HEK293 (cell line): ENCODE measurements around the gene SMAGP.
A peak's percentile ranks its signal among the peaks of the same experiment; 100 is the strongest.

Source experiments
- GLIS1 ChIP-seq: fragments of 450-650 bp; formaldehyde crosslinking; IDR thresholded peaks from 2 replicates; pipeline ENCODE4 v1.5.1; 2016; ENCODE audit warnings: missing biosample characterization, missing genetic modification characterization
- HOXA7 ChIP-seq: sonication (generic); formaldehyde crosslinking; IDR thresholded peaks from 2 replicates; pipeline ENCODE4 v1.8.1; 2022; ENCODE audit warnings: missing genetic modification reagents, borderline replicate concordance
- KLF16 ChIP-seq: fragments of 450-650 bp; formaldehyde crosslinking; IDR thresholded peaks from 2 replicates; pipeline ENCODE4 v1.5.1; 2017; ENCODE audit warnings: missing biosample characterization, missing genetic modification characterization
- SP2 ChIP-seq: fragments of 450-650 bp; formaldehyde crosslinking; IDR thresholded peaks from 2 replicates; pipeline ENCODE4 v1.5.1; 2016; ENCODE audit warnings: missing biosample characterization, missing genetic modification characterization
- SP3 ChIP-seq: fragments of 450-650 bp; formaldehyde crosslinking; IDR thresholded peaks from 2 replicates; pipeline ENCODE4 v1.5.1; 2016; ENCODE audit warnings: missing biosample characterization, missing genetic modification characterization
- SP7 ChIP-seq: fragments of 450-650 bp; formaldehyde crosslinking; IDR thresholded peaks from 2 replicates; pipeline ENCODE4 v1.5.1; 2016; ENCODE audit warnings: missing biosample characterization, missing genetic modification characterization
- WT1 ChIP-seq: fragments of 450-650 bp; formaldehyde crosslinking; IDR thresholded peaks from 2 replicates; pipeline ENCODE4 v1.5.1; 2016; ENCODE audit warnings: missing biosample characterization, missing genetic modification characterization
- ZBTB20 ChIP-seq: fragments of 450-650 bp; formaldehyde crosslinking; IDR thresholded peaks from 2 replicates; pipeline ENCODE4 v1.5.1; 2016; ENCODE audit warnings: missing biosample characterization, missing genetic modification characterization
- ZBTB48 ChIP-seq: fragments of 450-650 bp; formaldehyde crosslinking; IDR thresholded peaks from 2 replicates; pipeline ENCODE4 v1.5.1; 2016; ENCODE audit warnings: missing biosample characterization, missing genetic modification characterization
- ZEB2 ChIP-seq: fragments of 450-650 bp; formaldehyde crosslinking; IDR thresholded peaks from 2 replicates; pipeline ENCODE4 v1.5.1; 2016; ENCODE audit warnings: missing biosample characterization, missing genetic modification characterization
- ZNF112 ChIP-seq: fragments of 450-650 bp; formaldehyde crosslinking; IDR thresholded peaks from 2 replicates; pipeline ENCODE4 v1.5.0; 2017; ENCODE audit warnings: missing biosample characterization, missing genetic modification characterization
- ZNF211 ChIP-seq: fragments of 450-650 bp; formaldehyde crosslinking; IDR thresholded peaks from 2 replicates; pipeline ENCODE4 v1.5.1; 2016; ENCODE audit warnings: low read depth, missing biosample characterization, missing genetic modification characterization
- ZNF391 ChIP-seq: fragments of 450-650 bp; formaldehyde crosslinking; IDR thresholded peaks from 2 replicates; pipeline ENCODE4 v1.5.1; 2016; ENCODE audit warnings: low read depth, missing biosample characterization, missing genetic modification characterization, borderline replicate concordance
- ZNF624 ChIP-seq: fragments of 450-650 bp; formaldehyde crosslinking; IDR thresholded peaks from 2 replicates; pipeline ENCODE4 v1.5.1; 2017; ENCODE audit warnings: missing biosample characterization, missing genetic modification characterization
- ZNF629 ChIP-seq: fragments of 450-650 bp; formaldehyde crosslinking; IDR thresholded peaks from 2 replicates; pipeline ENCODE4 v1.5.1; 2017; ENCODE audit warnings: missing biosample characterization, missing genetic modification characterization
- ZNF660 ChIP-seq: fragments of 450-650 bp; IDR thresholded peaks from 2 replicates; pipeline ENCODE4 v1.5.1; 2018; ENCODE audit warnings: missing biosample characterization, mild to moderate bottlenecking, missing genetic modification characterization
- ZNF76 ChIP-seq: fragments of 450-650 bp; formaldehyde crosslinking; IDR thresholded peaks from 2 replicates; pipeline ENCODE4; 2016; ENCODE audit warnings: low read depth, missing biosample characterization, missing genetic modification characterization, borderline replicate concordance
- ZXDB ChIP-seq: fragments of 450-650 bp; formaldehyde crosslinking; IDR thresholded peaks from 2 replicates; pipeline ENCODE4 v1.5.1; 2016; ENCODE audit warnings: missing biosample characterization, missing genetic modification characterization
- TF ChIP-seq, protein P1 (sequence below): fragments of 450-650 bp; formaldehyde crosslinking; optimal IDR thresholded peaks from 2 replicates; pipeline ENCODE3; 2016; ENCODE audit warnings: missing biosample characterization, mild to moderate bottlenecking, missing genetic modification characterization
- TF ChIP-seq, protein P2 (sequence below): fragments of 450-650 bp; formaldehyde crosslinking; IDR thresholded peaks from 2 replicates; pipeline ENCODE4 v1.5.1; 2016; ENCODE audit warnings: missing biosample characterization, missing genetic modification characterization
- TF ChIP-seq, protein P3 (sequence below): fragments of 450-650 bp; formaldehyde crosslinking; IDR thresholded peaks from 2 replicates; pipeline ENCODE4 v1.5.1; 2017; ENCODE audit warnings: missing biosample characterization, missing genetic modification characterization
- TF ChIP-seq, protein P4 (sequence below): fragments of 450-650 bp; formaldehyde crosslinking; IDR thresholded peaks from 2 replicates; pipeline ENCODE4 v1.5.1; 2017; ENCODE audit warnings: missing biosample characterization, mild to moderate bottlenecking, missing genetic modification characterization, moderate library complexity
- TF ChIP-seq, protein P5 (sequence below): fragments of 450-650 bp; formaldehyde crosslinking; IDR thresholded peaks from 2 replicates; pipeline ENCODE4 v1.5.1; 2017; ENCODE audit warnings: missing biosample characterization, missing genetic modification characterization
- TF ChIP-seq, protein P6 (sequence below): fragments of 450-650 bp; formaldehyde crosslinking; IDR thresholded peaks from 2 replicates; pipeline ENCODE4 v1.5.1; 2016; ENCODE audit warnings: missing biosample characterization, missing genetic modification characterization

The SMAGP gene

DNA sequence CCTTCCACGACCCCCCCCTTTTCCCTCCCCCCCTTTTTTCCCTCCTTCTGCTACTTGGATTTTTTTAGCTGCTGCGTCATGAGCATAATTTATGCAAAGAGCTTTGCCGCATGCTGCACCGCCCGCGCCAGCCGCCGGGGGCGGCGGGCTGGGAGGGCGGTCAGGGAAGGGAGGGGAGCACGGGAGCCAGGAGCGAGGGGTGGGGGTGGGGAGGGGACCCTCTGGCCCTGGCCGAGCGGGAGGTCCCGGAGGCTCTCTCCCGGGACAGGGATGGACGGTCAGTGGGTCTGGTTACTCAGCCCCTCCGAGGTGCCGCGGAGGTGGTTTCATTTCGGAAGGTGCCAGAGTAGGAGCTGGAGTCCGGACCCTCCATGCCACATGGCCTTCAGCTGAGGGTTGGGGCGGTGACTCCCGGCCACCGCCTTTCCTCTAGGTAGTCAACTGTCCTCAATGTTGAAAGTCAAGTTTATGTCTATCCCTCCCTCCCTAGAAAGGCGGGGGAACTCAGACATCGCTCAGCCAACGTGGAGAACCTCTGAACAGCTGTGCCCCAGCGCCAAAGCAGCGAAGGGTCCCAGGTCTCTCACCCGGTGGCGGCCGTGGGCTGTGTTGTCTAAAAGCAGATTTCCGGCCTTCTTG lies 52.1 kb downstream of the SMAGP start, which contains the start of gene POU6F1 (continued):
- TF ChIP-seq GLIS1 (tag by site-specific recombination), result peak; percentile 65
- TF ChIP-seq ZNF76 (tag by site-specific recombination), result 0 out of 2 replicates have a peak, but pooled peaks have one; percentile 14
- peak; percentile 63 for TF ChIP-seq ZXDB (tag by site-specific recombination)
- TF ChIP-seq SP7 (tag by site-specific recombination), result peak; percentile 48
- TF ChIP-seq, protein P1, sequence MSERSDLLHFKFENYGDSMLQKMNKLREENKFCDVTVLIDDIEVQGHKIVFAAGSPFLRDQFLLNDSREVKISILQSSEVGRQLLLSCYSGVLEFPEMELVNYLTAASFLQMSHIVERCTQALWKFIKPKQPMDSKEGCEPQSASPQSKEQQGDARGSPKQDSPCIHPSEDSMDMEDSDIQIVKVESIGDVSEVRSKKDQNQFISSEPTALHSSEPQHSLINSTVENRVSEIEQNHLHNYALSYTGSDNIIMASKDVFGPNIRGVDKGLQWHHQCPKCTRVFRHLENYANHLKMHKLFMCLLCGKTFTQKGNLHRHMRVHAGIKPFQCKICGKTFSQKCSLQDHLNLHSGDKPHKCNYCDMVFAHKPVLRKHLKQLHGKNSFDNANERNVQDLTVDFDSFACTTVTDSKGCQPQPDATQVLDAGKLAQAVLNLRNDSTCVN, result peak; percentile 45
- peak; percentile 53 for TF ChIP-seq SP2 (tag by site-specific recombination)
- peak; percentile 76 for TF ChIP-seq ZBTB20 (tag by site-specific recombination)
- TF ChIP-seq, protein P2, sequence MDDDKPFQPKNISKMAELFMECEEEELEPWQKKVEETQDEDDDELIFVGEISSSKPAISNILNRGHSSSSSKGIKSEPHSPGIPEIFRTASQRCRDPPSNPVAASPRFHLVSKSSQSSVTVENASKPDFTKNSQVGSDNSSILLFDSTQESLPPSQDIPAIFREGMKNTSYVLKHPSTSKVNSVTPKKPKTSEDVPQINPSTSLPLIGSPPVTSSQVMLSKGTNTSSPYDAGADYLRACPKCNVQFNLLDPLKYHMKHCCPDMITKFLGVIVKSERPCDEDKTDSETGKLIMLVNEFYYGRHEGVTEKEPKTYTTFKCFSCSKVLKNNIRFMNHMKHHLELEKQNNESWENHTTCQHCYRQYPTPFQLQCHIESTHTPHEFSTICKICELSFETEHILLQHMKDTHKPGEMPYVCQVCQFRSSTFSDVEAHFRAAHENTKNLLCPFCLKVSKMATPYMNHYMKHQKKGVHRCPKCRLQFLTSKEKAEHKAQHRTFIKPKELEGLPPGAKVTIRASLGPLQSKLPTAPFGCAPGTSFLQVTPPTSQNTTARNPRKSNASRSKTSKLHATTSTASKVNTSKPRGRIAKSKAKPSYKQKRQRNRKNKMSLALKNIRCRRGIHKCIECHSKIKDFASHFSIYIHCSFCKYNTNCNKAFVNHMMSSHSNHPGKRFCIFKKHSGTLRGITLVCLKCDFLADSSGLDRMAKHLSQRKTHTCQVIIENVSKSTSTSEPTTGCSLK, result no peak
- peak; percentile 65 for TF ChIP-seq SP3 (tag by site-specific recombination)
- peak; percentile 65; the same call in 1 of the 2 replicates for TF ChIP-seq WT1
- TF ChIP-seq, protein P3, sequence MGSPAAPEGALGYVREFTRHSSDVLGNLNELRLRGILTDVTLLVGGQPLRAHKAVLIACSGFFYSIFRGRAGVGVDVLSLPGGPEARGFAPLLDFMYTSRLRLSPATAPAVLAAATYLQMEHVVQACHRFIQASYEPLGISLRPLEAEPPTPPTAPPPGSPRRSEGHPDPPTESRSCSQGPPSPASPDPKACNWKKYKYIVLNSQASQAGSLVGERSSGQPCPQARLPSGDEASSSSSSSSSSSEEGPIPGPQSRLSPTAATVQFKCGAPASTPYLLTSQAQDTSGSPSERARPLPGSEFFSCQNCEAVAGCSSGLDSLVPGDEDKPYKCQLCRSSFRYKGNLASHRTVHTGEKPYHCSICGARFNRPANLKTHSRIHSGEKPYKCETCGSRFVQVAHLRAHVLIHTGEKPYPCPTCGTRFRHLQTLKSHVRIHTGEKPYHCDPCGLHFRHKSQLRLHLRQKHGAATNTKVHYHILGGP (tag by site-specific recombination), result no peak
- peak; percentile 55; the same call in 1 of the 2 replicates for TF ChIP-seq ZBTB48 (tag by site-specific recombination)
- TF ChIP-seq ZEB2 (tag by site-specific recombination), result peak; percentile 28; the same call in 1 of the 2 replicates
- TF ChIP-seq, protein P4, sequence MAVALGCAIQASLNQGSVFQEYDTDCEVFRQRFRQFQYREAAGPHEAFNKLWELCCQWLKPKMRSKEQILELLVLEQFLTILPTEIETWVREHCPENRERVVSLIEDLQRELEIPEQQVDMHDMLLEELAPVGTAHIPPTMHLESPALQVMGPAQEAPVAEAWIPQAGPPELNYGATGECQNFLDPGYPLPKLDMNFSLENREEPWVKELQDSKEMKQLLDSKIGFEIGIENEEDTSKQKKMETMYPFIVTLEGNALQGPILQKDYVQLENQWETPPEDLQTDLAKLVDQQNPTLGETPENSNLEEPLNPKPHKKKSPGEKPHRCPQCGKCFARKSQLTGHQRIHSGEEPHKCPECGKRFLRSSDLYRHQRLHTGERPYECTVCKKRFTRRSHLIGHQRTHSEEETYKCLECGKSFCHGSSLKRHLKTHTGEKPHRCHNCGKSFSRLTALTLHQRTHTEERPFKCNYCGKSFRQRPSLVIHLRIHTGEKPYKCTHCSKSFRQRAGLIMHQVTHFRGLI, result peak; percentile 64; the same call in 1 of the 2 replicates
- TF ChIP-seq HOXA7 (CRISPR knock-in tag), result no peak
- TF ChIP-seq ZNF112, result no peak
- no peak for TF ChIP-seq ZNF211 (tag by site-specific recombination)
- TF ChIP-seq, protein P5, sequence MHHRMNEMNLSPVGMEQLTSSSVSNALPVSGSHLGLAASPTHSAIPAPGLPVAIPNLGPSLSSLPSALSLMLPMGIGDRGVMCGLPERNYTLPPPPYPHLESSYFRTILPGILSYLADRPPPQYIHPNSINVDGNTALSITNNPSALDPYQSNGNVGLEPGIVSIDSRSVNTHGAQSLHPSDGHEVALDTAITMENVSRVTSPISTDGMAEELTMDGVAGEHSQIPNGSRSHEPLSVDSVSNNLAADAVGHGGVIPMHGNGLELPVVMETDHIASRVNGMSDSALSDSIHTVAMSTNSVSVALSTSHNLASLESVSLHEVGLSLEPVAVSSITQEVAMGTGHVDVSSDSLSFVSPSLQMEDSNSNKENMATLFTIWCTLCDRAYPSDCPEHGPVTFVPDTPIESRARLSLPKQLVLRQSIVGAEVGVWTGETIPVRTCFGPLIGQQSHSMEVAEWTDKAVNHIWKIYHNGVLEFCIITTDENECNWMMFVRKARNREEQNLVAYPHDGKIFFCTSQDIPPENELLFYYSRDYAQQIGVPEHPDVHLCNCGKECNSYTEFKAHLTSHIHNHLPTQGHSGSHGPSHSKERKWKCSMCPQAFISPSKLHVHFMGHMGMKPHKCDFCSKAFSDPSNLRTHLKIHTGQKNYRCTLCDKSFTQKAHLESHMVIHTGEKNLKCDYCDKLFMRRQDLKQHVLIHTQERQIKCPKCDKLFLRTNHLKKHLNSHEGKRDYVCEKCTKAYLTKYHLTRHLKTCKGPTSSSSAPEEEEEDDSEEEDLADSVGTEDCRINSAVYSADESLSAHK (tag by site-specific recombination), result 0 out of 2 replicates have a peak, but pooled peaks have one; percentile 8
- TF ChIP-seq ZNF629, result peak; percentile 72
- no peak for TF ChIP-seq ZNF391
- TF ChIP-seq KLF16 (tag by site-specific recombination), result peak; percentile 48; the same call in 1 of the 2 replicates
- peak; percentile 31; the same call in 1 of the 2 replicates for TF ChIP-seq ZNF660 (tag by site-specific recombination)
- no peak for TF ChIP-seq ZNF624
- TF ChIP-seq, protein P6, sequence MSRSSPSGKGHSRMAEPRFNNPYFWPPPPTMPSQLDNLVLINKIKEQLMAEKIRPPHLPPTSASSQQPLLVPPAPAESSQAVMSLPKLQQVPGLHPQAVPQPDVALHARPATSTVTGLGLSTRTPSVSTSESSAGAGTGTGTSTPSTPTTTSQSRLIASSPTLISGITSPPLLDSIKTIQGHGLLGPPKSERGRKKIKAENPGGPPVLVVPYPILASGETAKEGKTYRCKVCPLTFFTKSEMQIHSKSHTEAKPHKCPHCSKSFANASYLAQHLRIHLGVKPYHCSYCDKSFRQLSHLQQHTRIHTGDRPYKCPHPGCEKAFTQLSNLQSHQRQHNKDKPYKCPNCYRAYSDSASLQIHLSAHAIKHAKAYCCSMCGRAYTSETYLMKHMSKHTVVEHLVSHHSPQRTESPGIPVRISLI (tag by site-specific recombination), result peak; percentile 67; the same call in 1 of the 2 replicates
- TF ChIP-seq, all 188 proteins: peak for 46
